Measurements from ENCODE around the gene SMCR8. TPM values are rescaled to one million over a fixed set of nuclear protein-coding genes. Genes with fewer than 3 reads are reported as not detected.

Gene SMCR8
- total RNA-seq (2014; rRNA removed; shearing (Covaris generic); ENCODE audit: low replicate concordance), result 12.7 and 14.4 TPM in 2 replicates

GRCh38 chr17:18314731-18315561 is at the start of gene SMCR8, which contains the start of gene TOP3A:
SMCR8 (plus strand) TSS chr17:18315293; CDS start chr17:18315790, 497 bp downstream.
TOP3A (minus strand) TSS chr17:18314994; CDS start chr17:18314778, 216 bp downstream.
- Histone ChIP-seq H2AFZ (ENCODE audit: low read length) (peak within 1 kb of the TSS; percentile 68), H3K36me3 (ENCODE audit: insufficient read depth, low read length) (peaks cover 25% of the 10 kb centered on the region), H3K79me2 (ENCODE audit: low read length) (peaks cover 92% of the 10 kb centered on the region), H3K4me3 (ENCODE audit: low read length) (peak within 1 kb of the TSS; percentile 91), H3K9ac (ENCODE audit: low read length) (peak within 1 kb of the TSS; percentile 85), H3K27me3 (ENCODE audit: low read length) (no peaks in the 10 kb centered on the region), H4K20me1 (ENCODE audit: insufficient read depth, low read depth, low read length) (peaks cover 17% of the 10 kb centered on the region), H3K4me2 (ENCODE audit: low read depth, low read length, poor library complexity, severe bottlenecking) (peak within 1 kb of the TSS; percentile 85), H3K4me1 (ENCODE audit: low read length) (peaks cover 48% of the 10 kb centered on the region), H3K9me3 (ENCODE audit: low read length) (no peaks in the 10 kb centered on the region), H3K27ac (ENCODE audit: low read length) (peak within 1 kb of the TSS; percentile 63), H3K9me2 (replicated peaks; ENCODE audit: insufficient read depth, low read length) (no peaks in the 10 kb centered on the region)
- DNase-seq, result peak; percentile 99

GRCh38 chr17:18267366-18267765 is 47.7 kb upstream of the SMCR8 start:
- no peak overlapping the region for H3K27ac ChIP-seq (ENCODE audit: low read length)
- no peak overlapping the region for H3K4me3 ChIP-seq (ENCODE audit: low read length)
- no peaks in the 10 kb centered on the region for H3K79me2 ChIP-seq (ENCODE audit: low read length)
- H3K4me2 ChIP-seq (ENCODE audit: low read depth, low read length, poor library complexity, severe bottlenecking), result no peak overlapping the region
- no peaks in the 10 kb centered on the region for H4K20me1 ChIP-seq (ENCODE audit: insufficient read depth, low read depth, low read length)
- no peak overlapping the region for H2AFZ ChIP-seq (ENCODE audit: low read length)
- H3K27me3 ChIP-seq (ENCODE audit: low read length), result no peaks in the 10 kb centered on the region
- no peaks in the 10 kb centered on the region for H3K9me2 ChIP-seq (replicated peaks; ENCODE audit: insufficient read depth, low read length)
- no peaks in the 10 kb centered on the region for H3K4me1 ChIP-seq (ENCODE audit: low read length)
- H3K9me3 ChIP-seq (ENCODE audit: low read length), result no peaks in the 10 kb centered on the region
- H3K9ac ChIP-seq (ENCODE audit: low read length), result no peak overlapping the region
- no peak for DNase-seq
- H3K36me3 ChIP-seq (ENCODE audit: insufficient read depth, low read length), result peaks cover 4% of the 10 kb centered on the region; the same call in 1 of the 2 replicates

- no peaks in the 10 kb centered on the region for H3K9me3 ChIP-seq (ENCODE audit: low read length)
- H3K36me3 ChIP-seq (ENCODE audit: insufficient read depth, low read length), result peaks cover 5% of the 10 kb centered on the region; the same call in 1 of the 2 replicates
- no peak overlapping the region for H3K27ac ChIP-seq (ENCODE audit: low read length)
- H2AFZ ChIP-seq (ENCODE audit: low read length), result no peak overlapping the region
- no peaks in the 10 kb centered on the region for H3K79me2 ChIP-seq (ENCODE audit: low read length)
- no peaks in the 10 kb centered on the region for H4K20me1 ChIP-seq (ENCODE audit: insufficient read depth, low read depth, low read length)
- no peaks in the 10 kb centered on the region for H3K27me3 ChIP-seq (ENCODE audit: low read length)
- no peak overlapping the region for H3K9ac ChIP-seq (ENCODE audit: low read length)
- no peaks in the 10 kb centered on the region for H3K9me2 ChIP-seq (replicated peaks; ENCODE audit: insufficient read depth, low read length)
- DNase-seq, result no peak
- no peak overlapping the region for H3K4me3 ChIP-seq (ENCODE audit: low read length)
- no peak overlapping the region for H3K4me2 ChIP-seq (ENCODE audit: low read depth, low read length, poor library complexity, severe bottlenecking)
- H3K4me1 ChIP-seq (ENCODE audit: low read length), result no peaks in the 10 kb centered on the region
These were observed 47.0 kb upstream of the SMCR8 start for GRCh38 chr17:18267927-18268711.

GRCh38 chr17:18270046-18270931 is 44.8 kb upstream of the SMCR8 start:
- Histone ChIP-seq H2AFZ (ENCODE audit: low read length) (no peak overlapping the region), H3K4me1 (ENCODE audit: low read length) (no peaks in the 10 kb centered on the region), H3K9me2 (replicated peaks; ENCODE audit: insufficient read depth, low read length) (no peaks in the 10 kb centered on the region)

GRCh38 chr17:18277076-18277475 is 38.0 kb upstream of the SMCR8 start:
- no peak overlapping the region for H3K9ac ChIP-seq (ENCODE audit: low read length)
- peaks cover 34% of the 10 kb centered on the region for H3K36me3 ChIP-seq (ENCODE audit: insufficient read depth, low read length)
- no peak overlapping the region for H3K4me3 ChIP-seq (ENCODE audit: low read length)
- no peak overlapping the region for H2AFZ ChIP-seq (ENCODE audit: low read length)
- H3K4me1 ChIP-seq (ENCODE audit: low read length), result no peaks in the 10 kb centered on the region
- no peak overlapping the region for H3K27ac ChIP-seq (ENCODE audit: low read length)
- no peaks in the 10 kb centered on the region for H4K20me1 ChIP-seq (ENCODE audit: insufficient read depth, low read depth, low read length)
- H3K4me2 ChIP-seq (ENCODE audit: low read depth, low read length, poor library complexity, severe bottlenecking), result no peak overlapping the region
- no peaks in the 10 kb centered on the region for H3K9me2 ChIP-seq (replicated peaks; ENCODE audit: insufficient read depth, low read length)
- no peaks in the 10 kb centered on the region for H3K79me2 ChIP-seq (ENCODE audit: low read length)
- no peaks in the 10 kb centered on the region for H3K27me3 ChIP-seq (ENCODE audit: low read length)
- DNase-seq, result no peak
- no peaks in the 10 kb centered on the region for H3K9me3 ChIP-seq (ENCODE audit: low read length)

More at GRCh38 chr17:18270046-18270931, 44.8 kb upstream of the SMCR8 start:
- H3K27ac ChIP-seq (ENCODE audit: low read length), result no peak overlapping the region
- H3K9me3 ChIP-seq (ENCODE audit: low read length), result no peaks in the 10 kb centered on the region
- H3K79me2 ChIP-seq (ENCODE audit: low read length), result no peaks in the 10 kb centered on the region
- no peak overlapping the region for H3K4me3 ChIP-seq (ENCODE audit: low read length)
- H3K4me2 ChIP-seq (ENCODE audit: low read depth, low read length, poor library complexity, severe bottlenecking), result no peak overlapping the region
- no peaks in the 10 kb centered on the region for H4K20me1 ChIP-seq (ENCODE audit: insufficient read depth, low read depth, low read length)
- no peak for DNase-seq
- H3K36me3 ChIP-seq (ENCODE audit: insufficient read depth, low read length), result peaks cover 9% of the 10 kb centered on the region; the same call in 1 of the 2 replicates
- no peak overlapping the region for H3K9ac ChIP-seq (ENCODE audit: low read length)
- H3K27me3 ChIP-seq (ENCODE audit: low read length), result no peaks in the 10 kb centered on the region

GRCh38 chr17:18278867-18279266 is 36.2 kb upstream of the SMCR8 start:
- Histone ChIP-seq H3K4me2 (ENCODE audit: low read depth, low read length, poor library complexity, severe bottlenecking) (no peak overlapping the region), H3K4me3 (ENCODE audit: low read length) (no peak overlapping the region), H3K9me3 (ENCODE audit: low read length) (no peaks in the 10 kb centered on the region), H3K9me2 (replicated peaks; ENCODE audit: insufficient read depth, low read length) (no peaks in the 10 kb centered on the region), H2AFZ (ENCODE audit: low read length) (no peak overlapping the region), H4K20me1 (ENCODE audit: insufficient read depth, low read depth, low read length) (no peaks in the 10 kb centered on the region), H3K27me3 (ENCODE audit: low read length) (no peaks in the 10 kb centered on the region), H3K79me2 (ENCODE audit: low read length) (no peaks in the 10 kb centered on the region), H3K9ac (ENCODE audit: low read length) (no peak overlapping the region), H3K4me1 (ENCODE audit: low read length) (no peaks in the 10 kb centered on the region), H3K36me3 (ENCODE audit: insufficient read depth, low read length) (peaks cover 40% of the 10 kb centered on the region), H3K27ac (ENCODE audit: low read length) (no peak overlapping the region)
- DNase-seq, result no peak

GRCh38 chr17:18280249-18280648 is 34.8 kb upstream of the SMCR8 start:
- Histone ChIP-seq H3K27ac (ENCODE audit: low read length) (no peak overlapping the region), H3K9me3 (ENCODE audit: low read length) (no peaks in the 10 kb centered on the region), H3K4me2 (ENCODE audit: low read depth, low read length, poor library complexity, severe bottlenecking) (no peak overlapping the region), H3K9ac (ENCODE audit: low read length) (no peak overlapping the region), H3K4me1 (ENCODE audit: low read length) (no peaks in the 10 kb centered on the region), H3K79me2 (ENCODE audit: low read length) (no peaks in the 10 kb centered on the region), H3K4me3 (ENCODE audit: low read length) (no peak overlapping the region), H3K36me3 (ENCODE audit: insufficient read depth, low read length) (peaks cover 41% of the 10 kb centered on the region), H3K27me3 (ENCODE audit: low read length) (no peaks in the 10 kb centered on the region), H2AFZ (ENCODE audit: low read length) (no peak overlapping the region), H3K9me2 (replicated peaks; ENCODE audit: insufficient read depth, low read length) (no peaks in the 10 kb centered on the region), H4K20me1 (ENCODE audit: insufficient read depth, low read depth, low read length) (no peaks in the 10 kb centered on the region)
- no peak for DNase-seq

Measured in Karpas-422 (cell line).